ENCODE data around the gene CSGALNACT2. TPM values are rescaled to one million over a fixed set of nuclear protein-coding genes. Genes with fewer than 3 reads are reported as not detected.

The CSGALNACT2 gene
- total RNA-seq, 4 donors from 2014 or later, result 29.1 to 43.3 (median 34.7) TPM

DNA sequence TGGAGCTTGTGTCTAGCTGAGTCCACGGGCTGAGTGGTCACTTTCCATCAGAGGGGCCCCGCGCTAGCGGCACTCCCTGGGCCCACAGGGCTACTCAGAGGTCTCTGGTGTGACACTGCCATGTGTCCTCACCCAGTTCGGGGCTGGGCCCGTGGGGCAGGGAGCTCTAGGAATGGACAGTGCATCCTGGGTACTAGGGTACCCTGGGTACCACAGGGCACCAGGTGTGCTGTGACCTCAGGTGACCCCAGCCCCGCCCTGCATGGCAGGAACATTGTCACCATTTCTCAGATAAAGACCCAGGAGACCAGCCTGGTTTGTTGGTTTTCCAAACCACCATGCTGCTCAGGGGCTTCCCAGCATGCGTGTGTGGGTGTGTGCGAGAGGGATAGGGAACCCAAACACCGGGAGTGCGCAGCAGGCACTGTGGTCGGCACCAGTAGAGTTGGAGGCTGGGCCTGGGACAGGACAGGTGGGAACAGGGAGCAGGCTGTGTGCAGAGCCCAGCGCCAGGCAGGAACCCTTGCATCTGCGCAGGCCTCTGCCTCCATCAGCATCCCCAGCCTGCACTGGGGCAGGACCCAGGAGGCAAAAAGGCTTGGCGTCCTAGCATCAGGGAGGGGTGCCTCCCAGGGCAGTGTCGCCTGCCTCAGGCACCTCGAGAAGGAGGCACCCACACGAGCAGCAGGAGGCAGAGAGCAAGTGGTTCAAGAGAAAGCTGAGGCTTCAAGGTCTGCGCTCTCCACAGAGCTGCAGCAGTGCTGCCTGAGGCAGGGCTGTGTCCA lies 19.4 kb upstream of the CSGALNACT2 start:
- no peak for DNase-seq (ENCODE audit: low spot score in 2 of 2)
- Histone ChIP-seq H3K4me1 (peaks cover 0 to 14% (median 4%) of the 10 kb centered on the region in 4 donors), H3K4me3 (no peak overlapping the region), H3K27ac (no peak overlapping the region), H3K27me3 (no peaks in the 10 kb centered on the region), H3K36me3 (no peaks in the 10 kb centered on the region), H3K9me3 (no peaks in the 10 kb centered on the region)
- TF ChIP-seq, protein P1, sequence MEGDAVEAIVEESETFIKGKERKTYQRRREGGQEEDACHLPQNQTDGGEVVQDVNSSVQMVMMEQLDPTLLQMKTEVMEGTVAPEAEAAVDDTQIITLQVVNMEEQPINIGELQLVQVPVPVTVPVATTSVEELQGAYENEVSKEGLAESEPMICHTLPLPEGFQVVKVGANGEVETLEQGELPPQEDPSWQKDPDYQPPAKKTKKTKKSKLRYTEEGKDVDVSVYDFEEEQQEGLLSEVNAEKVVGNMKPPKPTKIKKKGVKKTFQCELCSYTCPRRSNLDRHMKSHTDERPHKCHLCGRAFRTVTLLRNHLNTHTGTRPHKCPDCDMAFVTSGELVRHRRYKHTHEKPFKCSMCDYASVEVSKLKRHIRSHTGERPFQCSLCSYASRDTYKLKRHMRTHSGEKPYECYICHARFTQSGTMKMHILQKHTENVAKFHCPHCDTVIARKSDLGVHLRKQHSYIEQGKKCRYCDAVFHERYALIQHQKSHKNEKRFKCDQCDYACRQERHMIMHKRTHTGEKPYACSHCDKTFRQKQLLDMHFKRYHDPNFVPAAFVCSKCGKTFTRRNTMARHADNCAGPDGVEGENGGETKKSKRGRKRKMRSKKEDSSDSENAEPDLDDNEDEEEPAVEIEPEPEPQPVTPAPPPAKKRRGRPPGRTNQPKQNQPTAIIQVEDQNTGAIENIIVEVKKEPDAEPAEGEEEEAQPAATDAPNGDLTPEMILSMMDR (IDR thresholded peaks at IDR 0.05), result no peak
- TF ChIP-seq EP300 (IDR thresholded peaks at IDR 0.05) (no peak), POLR2A (IDR thresholded peaks at IDR 0.05) (no peak)
- WGBS, 2 donors, result 79 to 88% methylated on average over 18 to 19 of the region's 19 CpGs

DNA sequence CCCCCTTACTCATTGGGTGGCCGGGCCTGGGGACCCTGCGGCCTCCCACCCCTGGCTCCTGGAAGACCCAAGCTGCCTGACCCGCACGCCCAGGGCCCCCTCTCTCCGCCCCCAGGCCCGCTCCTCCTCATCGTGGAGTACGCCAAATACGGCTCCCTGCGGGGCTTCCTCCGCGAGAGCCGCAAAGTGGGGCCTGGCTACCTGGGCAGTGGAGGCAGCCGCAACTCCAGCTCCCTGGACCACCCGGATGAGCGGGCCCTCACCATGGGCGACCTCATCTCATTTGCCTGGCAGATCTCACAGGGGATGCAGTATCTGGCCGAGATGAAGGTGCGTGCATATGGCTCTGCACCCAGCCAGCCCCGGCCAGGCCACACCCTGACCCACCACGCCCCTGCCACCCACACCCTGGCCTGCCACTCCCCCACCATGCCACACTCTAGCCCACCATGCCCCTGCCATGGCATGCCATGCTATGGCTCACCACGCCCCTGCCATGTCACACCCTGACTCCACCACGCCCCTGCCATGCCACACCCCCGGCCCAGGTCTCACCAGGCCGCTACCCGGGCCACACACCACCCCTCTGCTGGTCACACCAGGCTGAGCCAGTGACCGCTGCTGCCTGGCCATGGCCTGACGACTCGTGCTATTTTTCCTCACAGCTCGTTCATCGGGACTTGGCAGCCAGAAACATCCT lies 18.7 kb upstream of the CSGALNACT2 start:
- Histone ChIP-seq H3K36me3 (no peaks in the 10 kb centered on the region), H3K27ac (no peak overlapping the region), H3K27me3 (no peaks in the 10 kb centered on the region), H3K4me3 (no peak overlapping the region), H3K4me1 (peaks cover 0 to 14% (median 4%) of the 10 kb centered on the region in 4 donors), H3K9me3 (no peaks in the 10 kb centered on the region)
- 88 to 90% methylated on average over 28 of the region's 31 CpGs for WGBS, 2 donors
- no peak for TF ChIP-seq EP300 (IDR thresholded peaks at IDR 0.05)
- TF ChIP-seq POLR2A (IDR thresholded peaks at IDR 0.05), result no peak
- TF ChIP-seq, protein P1 (IDR thresholded peaks at IDR 0.05), result no peak
- DNase-seq (ENCODE audit: low spot score in 2 of 2), result no peak

DNA sequence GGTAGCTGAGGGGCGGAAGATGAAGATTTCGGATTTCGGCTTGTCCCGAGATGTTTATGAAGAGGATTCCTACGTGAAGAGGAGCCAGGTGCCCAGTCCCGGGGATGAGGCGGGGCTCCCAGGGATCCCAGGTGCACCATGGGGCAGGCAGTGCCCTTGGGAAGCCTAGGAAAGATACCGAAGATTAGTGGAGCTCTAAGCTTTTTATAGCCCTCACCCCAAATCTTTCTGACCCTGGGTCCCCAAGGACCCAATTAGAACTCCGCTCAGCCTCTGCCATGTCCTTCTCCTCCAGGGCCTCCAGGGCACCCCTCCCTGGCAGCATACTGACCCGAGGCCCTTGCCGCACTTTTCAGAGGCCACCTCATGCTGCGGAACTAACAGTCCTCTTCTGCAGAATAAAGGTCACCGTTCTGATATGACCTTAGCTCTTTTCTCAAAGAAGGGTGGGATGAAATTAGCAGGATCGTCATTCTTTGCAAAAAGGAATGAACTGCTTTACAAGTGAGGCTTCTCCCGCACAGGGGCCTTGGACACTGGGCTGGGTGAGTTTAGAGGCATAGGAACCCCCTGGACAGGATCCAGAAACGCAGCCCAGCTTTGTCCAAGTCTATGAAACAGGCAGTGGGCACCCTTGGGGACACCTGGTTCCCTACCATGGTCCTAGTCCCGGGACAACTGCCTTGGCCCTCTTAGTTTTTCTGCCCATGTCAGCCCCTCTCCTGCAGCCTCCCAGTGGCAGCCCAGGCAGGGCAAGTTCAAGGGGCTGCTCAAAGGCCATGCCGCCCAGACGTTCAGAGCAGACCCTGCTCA lies 17.9 kb upstream of the CSGALNACT2 start:
- Histone ChIP-seq H3K36me3 (no peaks in the 10 kb centered on the region), H3K27ac (no peak overlapping the region), H3K4me1 (peaks cover 0 to 14% (median 4%) of the 10 kb centered on the region in 4 donors), H3K4me3 (no peak overlapping the region), H3K27me3 (no peaks in the 10 kb centered on the region), H3K9me3 (no peaks in the 10 kb centered on the region)
- 74 to 78% methylated on average over 19 of the region's 19 CpGs for WGBS, 2 donors
- DNase-seq (ENCODE audit: low spot score in 2 of 2), result no peak
- no peak for TF ChIP-seq POLR2A (IDR thresholded peaks at IDR 0.05)
- TF ChIP-seq, protein P1 (IDR thresholded peaks at IDR 0.05), result no peak

DNA sequence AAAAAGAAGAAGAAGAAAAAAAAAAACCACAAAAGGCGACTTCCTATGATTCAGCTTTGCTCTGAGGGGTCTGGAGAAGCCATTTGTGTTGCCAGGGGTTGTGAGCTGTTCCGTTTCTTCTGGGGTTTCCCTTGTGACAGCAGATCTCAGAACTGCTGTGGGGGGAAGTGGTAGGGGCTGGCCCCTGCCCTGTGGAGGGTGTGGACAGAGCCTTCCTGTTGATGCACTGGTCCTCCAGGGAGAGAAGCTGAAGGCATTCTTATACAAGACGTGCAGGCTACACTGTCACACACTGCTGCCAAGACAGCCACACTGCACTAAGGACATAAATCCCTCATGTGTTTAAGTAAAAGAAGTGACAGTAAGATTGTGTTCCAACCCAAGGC lies 17.3 kb upstream of the CSGALNACT2 start:
- no peaks in the 10 kb centered on the region for H3K27me3 ChIP-seq
- H3K4me1 ChIP-seq, result peaks cover 0 to 14% (median 4%) of the 10 kb centered on the region in 4 donors
- H3K27ac ChIP-seq, result peak overlapping the region in 1 of 4 donors; percentile 41
- H3K4me3 ChIP-seq, result no peak overlapping the region
- no peaks in the 10 kb centered on the region for H3K9me3 ChIP-seq
- no peaks in the 10 kb centered on the region for H3K36me3 ChIP-seq
- no peak for TF ChIP-seq POLR2A (IDR thresholded peaks at IDR 0.05)
- peak in 1 of 2 donors; percentile 26 for TF ChIP-seq EP300 (IDR thresholded peaks at IDR 0.05)
- 44 to 57% methylated on average over 3 of the region's 3 CpGs for WGBS, 2 donors
- peak in 1 of 2 donors; percentile 15 for DNase-seq (ENCODE audit: low spot score in 2 of 2)

DNA sequence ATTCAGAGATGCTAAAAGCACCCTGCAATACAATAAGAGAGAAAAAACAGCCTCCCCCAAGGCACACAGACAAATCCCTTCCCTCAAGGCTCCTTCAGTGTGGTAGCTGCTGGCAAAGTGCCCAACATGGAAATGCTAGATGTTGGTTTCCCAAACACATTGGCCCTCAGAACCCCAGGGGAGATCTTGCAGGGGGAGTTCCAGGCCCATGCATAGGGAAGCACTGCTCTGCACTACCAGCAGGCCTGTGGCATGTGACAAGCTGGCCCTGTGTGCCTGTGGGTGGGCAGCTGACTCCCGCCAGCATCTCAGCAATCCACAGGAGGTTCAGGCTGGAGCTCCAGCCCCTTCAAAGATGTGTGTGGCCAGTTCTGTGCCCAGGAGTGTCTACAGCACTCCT lies 16.8 kb upstream of the CSGALNACT2 start:
- Histone ChIP-seq H3K9me3 (no peaks in the 10 kb centered on the region), H3K27ac (peak overlapping the region in 1 of 4 donors; percentile 41), H3K4me1 (peaks cover 0 to 14% (median 4%) of the 10 kb centered on the region in 4 donors), H3K27me3 (no peaks in the 10 kb centered on the region), H3K4me3 (no peak overlapping the region), H3K36me3 (no peaks in the 10 kb centered on the region)
- WGBS, 2 donors, result 50 to 78% methylated on average over 1 of the region's 1 CpG
- DNase-seq (ENCODE audit: low spot score in 2 of 2), result peak in 1 of 2 donors; percentile 32
- TF ChIP-seq POLR2A (IDR thresholded peaks at IDR 0.05), result no peak
- TF ChIP-seq, protein P1 (IDR thresholded peaks at IDR 0.05), result no peak
- TF ChIP-seq EP300 (IDR thresholded peaks at IDR 0.05), result no peak
